Transverse colon (tissue), 3 donors: ENCODE measurements around the gene OPA3.

Source experiments
- POLR2A ChIP-seq: fragments of 450-650 bp; IDR thresholded peaks from one replicate; pipeline ENCODE4 v1.6.1; 2016; ENCODE audit warnings: antibody characterized with exemption, mild to moderate bottlenecking, moderate library complexity
- TF ChIP-seq, protein P1 (sequence below), 5 experiments: fragments of 200-600 bp in 3 of 5; fragments of 450-650 bp in 2 of 5; sonication (generic) in 3 of 5; IDR thresholded peaks; 1 replicate in 2 of 5; 2 replicates in 3 of 5; pipeline ENCODE4 v1.5.1; 2016 to 2017; ENCODE audit warnings: antibody characterized with exemption in 5 of 5, inconsistent platforms in 3 of 5, mild to moderate bottlenecking in 2 of 5, moderate library complexity in 1 of 5

GRCh38 chr19:45601115-45601514 lies 16.5 kb upstream of the OPA3 start:
- TF ChIP-seq, protein P1, sequence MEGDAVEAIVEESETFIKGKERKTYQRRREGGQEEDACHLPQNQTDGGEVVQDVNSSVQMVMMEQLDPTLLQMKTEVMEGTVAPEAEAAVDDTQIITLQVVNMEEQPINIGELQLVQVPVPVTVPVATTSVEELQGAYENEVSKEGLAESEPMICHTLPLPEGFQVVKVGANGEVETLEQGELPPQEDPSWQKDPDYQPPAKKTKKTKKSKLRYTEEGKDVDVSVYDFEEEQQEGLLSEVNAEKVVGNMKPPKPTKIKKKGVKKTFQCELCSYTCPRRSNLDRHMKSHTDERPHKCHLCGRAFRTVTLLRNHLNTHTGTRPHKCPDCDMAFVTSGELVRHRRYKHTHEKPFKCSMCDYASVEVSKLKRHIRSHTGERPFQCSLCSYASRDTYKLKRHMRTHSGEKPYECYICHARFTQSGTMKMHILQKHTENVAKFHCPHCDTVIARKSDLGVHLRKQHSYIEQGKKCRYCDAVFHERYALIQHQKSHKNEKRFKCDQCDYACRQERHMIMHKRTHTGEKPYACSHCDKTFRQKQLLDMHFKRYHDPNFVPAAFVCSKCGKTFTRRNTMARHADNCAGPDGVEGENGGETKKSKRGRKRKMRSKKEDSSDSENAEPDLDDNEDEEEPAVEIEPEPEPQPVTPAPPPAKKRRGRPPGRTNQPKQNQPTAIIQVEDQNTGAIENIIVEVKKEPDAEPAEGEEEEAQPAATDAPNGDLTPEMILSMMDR (IDR thresholded peaks at IDR 0.05), result no peak
- TF ChIP-seq POLR2A, result no peak
